ENCODE measurements around the gene GNG13. TPM values are rescaled to one million over a fixed set of nuclear protein-coding genes. Genes with fewer than 3 reads are reported as not detected.

The GNG13 gene
- total RNA-seq, 1 donor from 2014 or later, result not detected

GRCh38 chr16:763369-764183 lies 37.0 kb downstream of the GNG13 start:
- DNase-seq, result no peak
- H3K27me3 ChIP-seq, result no peaks in the 10 kb centered on the region
- no peak overlapping the region for H3K4me3 ChIP-seq

GRCh38 chr16:762595-763268 lies 37.8 kb downstream of the GNG13 start:
- Histone ChIP-seq H3K4me3 (no peak overlapping the region), H3K27me3 (no peaks in the 10 kb centered on the region), H3K27ac (no peak overlapping the region), H3K9me3 (no peaks in the 10 kb centered on the region), H3K36me3 (no peaks in the 10 kb centered on the region), H3K4me1 (no peaks in the 10 kb centered on the region)
- intact Hi-C loops (cut with DNase I), result no loop called here
- ATAC-seq, result no peak
- peak; percentile 61 for DNase-seq
- no peak for TF ChIP-seq CTCF (IDR thresholded peaks at IDR 0.05)

More at GRCh38 chr16:763369-764183, 37.0 kb downstream of the GNG13 start:
- intact Hi-C loops (cut with DNase I), result no loop called here
- Histone ChIP-seq H3K27ac (no peak overlapping the region), H3K36me3 (no peaks in the 10 kb centered on the region), H3K4me1 (no peaks in the 10 kb centered on the region), H3K9me3 (no peaks in the 10 kb centered on the region)
- no peak for ATAC-seq
- TF ChIP-seq CTCF (IDR thresholded peaks at IDR 0.05), result no peak

- Histone ChIP-seq H3K27me3 (no peaks in the 10 kb centered on the region), H3K27ac (peak overlapping the region; percentile 24), H3K9me3 (no peaks in the 10 kb centered on the region), H3K36me3 (no peaks in the 10 kb centered on the region), H3K4me3 (peak overlapping the region; percentile 19), H3K4me1 (no peaks in the 10 kb centered on the region)
- TF ChIP-seq CTCF (IDR thresholded peaks at IDR 0.05), result no peak
- ATAC-seq (no peak), DNase-seq (peak; percentile 67)
- intact Hi-C loops (cut with DNase I), result no loop called here
Observed at GRCh38 chr16:761625-762513, 38.7 kb downstream of the GNG13 start.

GRCh38 chr16:760545-761343 lies 39.8 kb downstream of the GNG13 start, which contains the start of gene MSLN:
TSS of gene MSLN (plus strand) at chr16:760734. CDS start at chr16:762681, 1,947 bp downstream.
- intact Hi-C loops (cut with DNase I), result no loop called here
- no peaks in the 10 kb centered on the region for H3K27me3 ChIP-seq
- H3K9me3 ChIP-seq, result no peaks in the 10 kb centered on the region
- ATAC-seq, result peak; percentile 50
- no peaks in the 10 kb centered on the region for H3K36me3 ChIP-seq
- no peak for TF ChIP-seq CTCF (IDR thresholded peaks at IDR 0.05)
- DNase-seq, result peak; percentile 73
- no peaks in the 10 kb centered on the region for H3K4me1 ChIP-seq
- peak within 1 kb of the TSS; percentile 70 for H3K27ac ChIP-seq
- peak within 1 kb of the TSS; percentile 19 for H3K4me3 ChIP-seq

GRCh38 chr16:760065-760464 lies 40.5 kb downstream of the GNG13 start:
- ATAC-seq (peak; percentile 3), DNase-seq (no peak)
- H3K27me3 ChIP-seq, result no peaks in the 10 kb centered on the region
- H3K27ac ChIP-seq, result peak overlapping the region; percentile 70
- H3K36me3 ChIP-seq, result no peaks in the 10 kb centered on the region
- H3K9me3 ChIP-seq, result no peaks in the 10 kb centered on the region
- no peak for TF ChIP-seq CTCF (IDR thresholded peaks at IDR 0.05)
- H3K4me1 ChIP-seq, result no peaks in the 10 kb centered on the region
- intact Hi-C loops (cut with DNase I), result no loop called here
- H3K4me3 ChIP-seq, result no peak overlapping the region
